Neural progenitor cell (in vitro differentiated cells): ENCODE measurements around the gene ZNF385C.

Source experiments
- EZH2 ChIP-seq: fragments of 200-600 bp; sonication (generic); IDR thresholded peaks from 2 replicates; pipeline ENCODE4 v1.6.1; 2017; ENCODE audit warnings: antibody characterized with exemption, mild to moderate bottlenecking, moderate library complexity
- EZH2phosphoT487 ChIP-seq: fragments of 200-600 bp; sonication (generic); IDR thresholded peaks from 2 replicates; pipeline ENCODE4 v1.6.1; 2017; ENCODE audit warnings: antibody characterized with exemption
- TF ChIP-seq, protein P1 (sequence below): fragments of 200-600 bp; sonication (generic); IDR thresholded peaks from 2 replicates; pipeline ENCODE4 v1.5.1; 2017; ENCODE audit warnings: antibody characterized with exemption, mild to moderate bottlenecking

DNA sequence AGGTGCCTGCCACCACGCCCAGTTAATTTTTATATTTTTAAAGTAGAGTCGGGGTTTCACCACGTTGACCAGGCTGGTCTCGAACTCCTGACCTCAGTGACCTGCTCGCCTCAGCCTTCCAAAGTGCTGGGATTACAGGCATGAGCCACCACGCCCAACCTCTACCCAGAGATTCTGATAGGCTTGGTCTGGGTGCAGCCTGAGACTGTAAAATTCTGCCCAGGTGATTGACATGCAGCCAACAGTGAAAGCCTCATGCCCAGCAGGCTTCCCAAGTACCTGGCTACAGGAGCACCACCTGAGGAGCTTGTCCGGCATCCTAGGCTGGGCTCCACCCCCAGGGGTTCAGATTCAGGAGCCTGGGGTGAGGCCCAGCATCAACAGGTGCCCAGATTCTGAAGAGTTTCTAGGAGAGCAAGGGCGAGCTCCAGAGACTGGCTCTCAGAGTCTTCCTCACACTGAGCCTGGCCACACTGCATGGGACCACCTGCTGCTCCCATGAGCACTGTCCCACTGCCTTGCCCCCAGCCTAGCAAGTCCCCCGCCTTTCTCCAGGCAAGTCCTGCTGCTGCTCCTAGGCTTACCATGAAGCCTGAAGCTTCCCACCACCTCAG, 16.6 kb downstream of the ZNF385C start:
- TF ChIP-seq, protein P1, sequence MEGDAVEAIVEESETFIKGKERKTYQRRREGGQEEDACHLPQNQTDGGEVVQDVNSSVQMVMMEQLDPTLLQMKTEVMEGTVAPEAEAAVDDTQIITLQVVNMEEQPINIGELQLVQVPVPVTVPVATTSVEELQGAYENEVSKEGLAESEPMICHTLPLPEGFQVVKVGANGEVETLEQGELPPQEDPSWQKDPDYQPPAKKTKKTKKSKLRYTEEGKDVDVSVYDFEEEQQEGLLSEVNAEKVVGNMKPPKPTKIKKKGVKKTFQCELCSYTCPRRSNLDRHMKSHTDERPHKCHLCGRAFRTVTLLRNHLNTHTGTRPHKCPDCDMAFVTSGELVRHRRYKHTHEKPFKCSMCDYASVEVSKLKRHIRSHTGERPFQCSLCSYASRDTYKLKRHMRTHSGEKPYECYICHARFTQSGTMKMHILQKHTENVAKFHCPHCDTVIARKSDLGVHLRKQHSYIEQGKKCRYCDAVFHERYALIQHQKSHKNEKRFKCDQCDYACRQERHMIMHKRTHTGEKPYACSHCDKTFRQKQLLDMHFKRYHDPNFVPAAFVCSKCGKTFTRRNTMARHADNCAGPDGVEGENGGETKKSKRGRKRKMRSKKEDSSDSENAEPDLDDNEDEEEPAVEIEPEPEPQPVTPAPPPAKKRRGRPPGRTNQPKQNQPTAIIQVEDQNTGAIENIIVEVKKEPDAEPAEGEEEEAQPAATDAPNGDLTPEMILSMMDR, result no peak
- no peak for TF ChIP-seq EZH2phosphoT487
- TF ChIP-seq EZH2, result no peak
